ENCODE measurements around the gene BIRC2. TPM values are rescaled to one million over a fixed set of nuclear protein-coding genes. Genes with fewer than 3 reads are reported as not detected.

BIRC2 gene
- total and polyA plus RNA-seq, 2 donors (not counting 1 experiment from before 2014, with no cell fraction given): 45.4 to 59.6 TPM

DNA sequence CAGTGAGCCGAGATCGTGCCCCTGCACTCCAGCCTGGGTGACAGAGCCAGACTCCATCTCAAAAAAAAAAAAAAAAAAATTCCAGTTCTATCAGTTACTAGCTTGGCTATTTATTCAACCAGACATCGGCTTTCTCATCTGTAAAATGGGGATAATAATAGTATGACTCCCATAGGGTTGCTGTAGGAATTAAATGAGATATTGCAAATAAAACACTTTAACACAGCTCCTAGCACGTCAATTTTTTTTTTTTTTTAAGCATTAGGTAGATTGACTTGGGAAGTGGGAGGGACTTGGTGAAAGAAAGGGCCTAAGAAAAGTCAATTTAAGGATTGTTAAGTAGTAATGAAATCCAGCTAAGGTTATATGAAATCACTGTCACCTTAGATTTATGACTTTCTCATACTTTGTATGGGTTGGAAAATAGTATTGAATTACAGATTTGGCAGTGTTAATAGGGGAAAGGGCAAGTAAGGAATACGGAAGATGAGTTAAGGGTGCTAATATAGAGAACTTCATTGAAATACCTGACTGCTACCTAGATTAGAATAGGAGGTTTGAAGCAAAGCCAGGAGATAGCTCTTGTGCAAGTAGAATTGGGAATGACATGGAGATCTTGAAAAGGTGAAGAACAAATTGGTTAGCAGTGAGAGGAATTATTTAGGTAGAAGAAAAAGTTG is 28.8 kb downstream of the BIRC2 start:
- Histone ChIP-seq H3K79me2 (ENCODE audit: control insufficient read depth, insufficient read depth, low read length) (peaks cover 16% of the 10 kb centered on the region), H2AFZ (ENCODE audit: low read length) (no peak overlapping the region), H3K4me3 (replicated peaks in 1 of 4; ENCODE audit: control extremely low read depth in 1 of 4, insufficient read depth in 1 of 4, low read depth in 3 of 4, low read length in 4 of 4) (no peak overlapping the region), H3K4me1 (ENCODE audit: control insufficient read depth, extremely low read depth, insufficient read depth, low read length) (no peaks in the 10 kb centered on the region), H3K36me3 (ENCODE audit: control insufficient read depth, insufficient read depth, low read length) (no peaks in the 10 kb centered on the region), H3K9me3 (ENCODE audit: control insufficient read depth, insufficient read depth, low read depth, low read length) (no peaks in the 10 kb centered on the region), H3K4me2 (ENCODE audit: extremely low read depth, insufficient read depth, low read length) (no peak overlapping the region), H3K27me3 (ENCODE audit: control insufficient read depth, insufficient read depth, low read length) (no peaks in the 10 kb centered on the region), H4K20me1 (ENCODE audit: control insufficient read depth, extremely low read depth, insufficient read depth, low read length) (no peaks in the 10 kb centered on the region), H3K9ac (ENCODE audit: insufficient read depth, low read length) (no peak overlapping the region), H3K27ac (ENCODE audit: insufficient read depth, low read length) (no peak overlapping the region)
- peak in 1 of 2 donors; percentile 6 for DNase-seq (ENCODE audit: low read depth in 2 of 2)
- TF ChIP-seq, protein P1, sequence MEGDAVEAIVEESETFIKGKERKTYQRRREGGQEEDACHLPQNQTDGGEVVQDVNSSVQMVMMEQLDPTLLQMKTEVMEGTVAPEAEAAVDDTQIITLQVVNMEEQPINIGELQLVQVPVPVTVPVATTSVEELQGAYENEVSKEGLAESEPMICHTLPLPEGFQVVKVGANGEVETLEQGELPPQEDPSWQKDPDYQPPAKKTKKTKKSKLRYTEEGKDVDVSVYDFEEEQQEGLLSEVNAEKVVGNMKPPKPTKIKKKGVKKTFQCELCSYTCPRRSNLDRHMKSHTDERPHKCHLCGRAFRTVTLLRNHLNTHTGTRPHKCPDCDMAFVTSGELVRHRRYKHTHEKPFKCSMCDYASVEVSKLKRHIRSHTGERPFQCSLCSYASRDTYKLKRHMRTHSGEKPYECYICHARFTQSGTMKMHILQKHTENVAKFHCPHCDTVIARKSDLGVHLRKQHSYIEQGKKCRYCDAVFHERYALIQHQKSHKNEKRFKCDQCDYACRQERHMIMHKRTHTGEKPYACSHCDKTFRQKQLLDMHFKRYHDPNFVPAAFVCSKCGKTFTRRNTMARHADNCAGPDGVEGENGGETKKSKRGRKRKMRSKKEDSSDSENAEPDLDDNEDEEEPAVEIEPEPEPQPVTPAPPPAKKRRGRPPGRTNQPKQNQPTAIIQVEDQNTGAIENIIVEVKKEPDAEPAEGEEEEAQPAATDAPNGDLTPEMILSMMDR (conservative IDR thresholded peaks at IDR 0.05 in 1 of 2, IDR thresholded peaks at IDR 0.05 in 1 of 2; ENCODE audit: low read depth in 1 of 2, low read length in 2 of 2): no peak
- no peak for TF ChIP-seq EZH2 (IDR thresholded peaks at IDR 0.05; ENCODE audit: low read length, missing control alignments)

DNA sequence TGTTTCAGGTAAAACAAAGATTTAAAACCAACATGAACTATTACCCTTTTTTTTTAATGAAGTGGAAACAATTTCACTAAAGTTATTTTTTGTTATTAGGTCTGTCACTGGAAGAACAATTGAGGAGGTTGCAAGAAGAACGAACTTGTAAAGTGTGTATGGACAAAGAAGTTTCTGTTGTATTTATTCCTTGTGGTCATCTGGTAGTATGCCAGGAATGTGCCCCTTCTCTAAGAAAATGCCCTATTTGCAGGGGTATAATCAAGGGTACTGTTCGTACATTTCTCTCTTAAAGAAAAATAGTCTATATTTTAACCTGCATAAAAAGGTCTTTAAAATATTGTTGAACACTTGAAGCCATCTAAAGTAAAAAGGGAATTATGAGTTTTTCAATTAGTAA is 30.9 kb downstream of the BIRC2 start:
- H3K9ac ChIP-seq (ENCODE audit: insufficient read depth, low read length): no peak overlapping the region
- H3K27ac ChIP-seq (ENCODE audit: insufficient read depth, low read length): no peak overlapping the region
- no peak for TF ChIP-seq EZH2 (IDR thresholded peaks at IDR 0.05; ENCODE audit: low read length, missing control alignments)
- TF ChIP-seq, protein P1 (conservative IDR thresholded peaks at IDR 0.05 in 1 of 2, IDR thresholded peaks at IDR 0.05 in 1 of 2; ENCODE audit: low read depth in 1 of 2, low read length in 2 of 2): no peak
- no peaks in the 10 kb centered on the region for H3K9me3 ChIP-seq (ENCODE audit: control insufficient read depth, insufficient read depth, low read depth, low read length)
- H3K4me3 ChIP-seq (replicated peaks in 1 of 4; ENCODE audit: control extremely low read depth in 1 of 4, insufficient read depth in 1 of 4, low read depth in 3 of 4, low read length in 4 of 4): no peak overlapping the region
- H4K20me1 ChIP-seq (ENCODE audit: control insufficient read depth, extremely low read depth, insufficient read depth, low read length): no peaks in the 10 kb centered on the region
- no peaks in the 10 kb centered on the region for H3K27me3 ChIP-seq (ENCODE audit: control insufficient read depth, insufficient read depth, low read length)
- peak in 1 of 2 donors; percentile 6 for DNase-seq (ENCODE audit: low read depth in 2 of 2)
- H3K79me2 ChIP-seq (ENCODE audit: control insufficient read depth, insufficient read depth, low read length): peaks cover 16% of the 10 kb centered on the region
- no peak overlapping the region for H2AFZ ChIP-seq (ENCODE audit: low read length)
- no peaks in the 10 kb centered on the region for H3K4me1 ChIP-seq (ENCODE audit: control insufficient read depth, extremely low read depth, insufficient read depth, low read length)
- no peak overlapping the region for H3K4me2 ChIP-seq (ENCODE audit: extremely low read depth, insufficient read depth, low read length)
- H3K36me3 ChIP-seq (ENCODE audit: control insufficient read depth, insufficient read depth, low read length): no peaks in the 10 kb centered on the region

DNA sequence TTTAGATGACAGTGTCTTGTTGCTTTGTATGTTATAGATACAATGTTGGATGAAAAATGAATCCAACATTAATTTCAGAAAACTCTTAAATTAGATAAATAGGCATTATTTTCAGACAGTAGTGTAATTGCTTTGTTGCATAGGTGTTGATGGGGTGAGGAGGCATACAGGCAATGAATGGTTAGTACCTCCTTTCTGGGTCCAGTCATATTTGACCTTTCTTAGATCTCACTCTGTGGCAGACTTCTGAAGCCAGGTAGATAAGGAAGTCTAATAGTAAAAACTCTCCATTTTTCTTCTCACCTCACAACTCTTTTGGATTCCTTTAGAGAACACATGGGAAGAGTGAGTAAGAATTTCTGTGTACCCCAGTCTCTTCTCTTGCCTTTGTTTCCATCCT is 31.8 kb downstream of the BIRC2 start:
- no peak for TF ChIP-seq EZH2 (IDR thresholded peaks at IDR 0.05; ENCODE audit: low read length, missing control alignments)
- TF ChIP-seq, protein P1 (conservative IDR thresholded peaks at IDR 0.05 in 1 of 2, IDR thresholded peaks at IDR 0.05 in 1 of 2; ENCODE audit: low read depth in 1 of 2, low read length in 2 of 2): no peak
- Histone ChIP-seq H3K4me3 (replicated peaks in 1 of 4; ENCODE audit: control extremely low read depth in 1 of 4, insufficient read depth in 1 of 4, low read depth in 3 of 4, low read length in 4 of 4) (no peak overlapping the region), H3K36me3 (ENCODE audit: control insufficient read depth, insufficient read depth, low read length) (no peaks in the 10 kb centered on the region), H3K27ac (ENCODE audit: insufficient read depth, low read length) (no peak overlapping the region), H3K4me2 (ENCODE audit: extremely low read depth, insufficient read depth, low read length) (no peak overlapping the region), H3K9me3 (ENCODE audit: control insufficient read depth, insufficient read depth, low read depth, low read length) (no peaks in the 10 kb centered on the region), H3K9ac (ENCODE audit: insufficient read depth, low read length) (no peak overlapping the region), H3K27me3 (ENCODE audit: control insufficient read depth, insufficient read depth, low read length) (no peaks in the 10 kb centered on the region), H3K79me2 (ENCODE audit: control insufficient read depth, insufficient read depth, low read length) (peaks cover 16% of the 10 kb centered on the region), H3K4me1 (ENCODE audit: control insufficient read depth, extremely low read depth, insufficient read depth, low read length) (no peaks in the 10 kb centered on the region), H4K20me1 (ENCODE audit: control insufficient read depth, extremely low read depth, insufficient read depth, low read length) (no peaks in the 10 kb centered on the region), H2AFZ (ENCODE audit: low read length) (no peak overlapping the region)
- no peak for DNase-seq (ENCODE audit: low read depth in 2 of 2)
